Measurements from ENCODE around the gene MED13L.

The MED13L gene

GRCh38 chr12:116303929-116304328 is 26.4 kb upstream of the MED13L start:
- no peak overlapping the region for H3K27ac ChIP-seq
- no peak for TF ChIP-seq CTCF (conservative IDR thresholded peaks at IDR 0.05)

- TF ChIP-seq CTCF (conservative IDR thresholded peaks at IDR 0.05), result no peak
- H3K27ac ChIP-seq, result no peak overlapping the region
Observed at GRCh38 chr12:116303066-116303465, 25.6 kb upstream of the MED13L start.

- no peak for TF ChIP-seq CTCF (conservative IDR thresholded peaks at IDR 0.05)
- no peak overlapping the region for H3K27ac ChIP-seq
Observed at GRCh38 chr12:116302166-116303058, 24.9 kb upstream of the MED13L start.

GRCh38 chr12:116301621-116302020 is 24.1 kb upstream of the MED13L start:
- no peak for TF ChIP-seq CTCF (conservative IDR thresholded peaks at IDR 0.05)
- no peak overlapping the region for H3K27ac ChIP-seq

GRCh38 chr12:116299665-116300328 is 22.3 kb upstream of the MED13L start:
- TF ChIP-seq CTCF (conservative IDR thresholded peaks at IDR 0.05), result no peak
- H3K27ac ChIP-seq, result no peak overlapping the region

- no peak overlapping the region for H3K27ac ChIP-seq
- TF ChIP-seq CTCF (conservative IDR thresholded peaks at IDR 0.05), result no peak
Observed at GRCh38 chr12:116299064-116299463, 21.6 kb upstream of the MED13L start.

- no peak overlapping the region for H3K27ac ChIP-seq
- TF ChIP-seq CTCF (conservative IDR thresholded peaks at IDR 0.05), result no peak
Observed at GRCh38 chr12:116298578-116298977, 21.1 kb upstream of the MED13L start.

Data from VCaP (cell line).